Measurements from ENCODE around the gene CDH23. TPM values are rescaled to one million over a fixed set of nuclear protein-coding genes. Genes with fewer than 3 reads are reported as not detected.

The CDH23 gene
- total and polyA plus RNA-seq, 9 of the 15 experiments (the other 6 are each of a cell fraction or from before 2014, with no cell fraction given) = 0.18 to 1.2 (median 0.47) TPM

- TF ChIP-seq RBM15 (IDR thresholded peaks at IDR 0.05; ENCODE audit: insufficient read depth, low read length) = no peak
- no peak for TF ChIP-seq ZNF224 (CRISPR knock-in tag; IDR thresholded peaks at IDR 0.05)
- no peak for TF ChIP-seq ZNF184 (CRISPR knock-in tag; IDR thresholded peaks at IDR 0.05)
- no peak for TF ChIP-seq CREB5 (CRISPR knock-in tag; IDR thresholded peaks at IDR 0.05)
- no peak for TF ChIP-seq SAFB (IDR thresholded peaks at IDR 0.05; ENCODE audit: borderline replicate concordance, low read depth, low read length)
- no peak for TF ChIP-seq STAT5A (IDR thresholded peaks at IDR 0.05; ENCODE audit: borderline replicate concordance, low read length)
- peak; percentile 47; the same call in 1 of the 2 replicates for TF ChIP-seq MYNN (IDR thresholded peaks at IDR 0.05)
- no peak for TF ChIP-seq MYNN (CRISPR knock-in tag; IDR thresholded peaks at IDR 0.05)
- no peak for TF ChIP-seq ZNF445 (CRISPR knock-in tag; IDR thresholded peaks at IDR 0.05; ENCODE audit: low read depth)
- TF ChIP-seq MEIS2 (IDR thresholded peaks at IDR 0.05; ENCODE audit: partially characterized antibody) = peak; percentile 85
- TF ChIP-seq ZNF263 (CRISPR knock-in tag; IDR thresholded peaks at IDR 0.05; ENCODE audit: borderline replicate concordance) = no peak
- TF ChIP-seq EGR1 (conservative IDR thresholded peaks at IDR 0.05) = peak; percentile 23; the same call in 1 of the 2 replicates
- no peak for TF ChIP-seq DIDO1 (tag; IDR thresholded peaks at IDR 0.05; ENCODE audit: low read depth)
- TF ChIP-seq MCM2 (IDR thresholded peaks at IDR 0.05; ENCODE audit: low read depth) = no peak
- TF ChIP-seq SFPQ (IDR thresholded peaks at IDR 0.05; ENCODE audit: low read depth, low read length) = no peak
- peak; percentile 99 for TF ChIP-seq TFAP4 (CRISPR knock-in tag; IDR thresholded peaks at IDR 0.05; ENCODE audit: borderline replicate concordance)
- TF ChIP-seq ZNF561 (CRISPR knock-in tag; conservative IDR thresholded peaks at IDR 0.05) = no peak
- no peak for TF ChIP-seq ID3 (CRISPR knock-in tag; IDR thresholded peaks at IDR 0.05)
- no peak for TF ChIP-seq ID3 (tag; IDR thresholded peaks at IDR 0.05)
- TF ChIP-seq TAF7 (tag; IDR thresholded peaks at IDR 0.05) = no peak
- TF ChIP-seq BHLHE40 (IDR thresholded peaks at IDR 0.05; ENCODE audit: low read length) = peak; percentile 63
- TF ChIP-seq MTA2 (IDR thresholded peaks at IDR 0.05; ENCODE audit: low read depth) = no peak
- TF ChIP-seq ZBTB26 (CRISPR knock-in tag; IDR thresholded peaks at IDR 0.05) = no peak
- TF ChIP-seq NR1H2 (CRISPR knock-in tag; IDR thresholded peaks at IDR 0.05) = no peak
- TF ChIP-seq ZNF431 (CRISPR knock-in tag; IDR thresholded peaks at IDR 0.05) = no peak
Observed at GRCh38 chr10:71766717-71767419, 370.1 kb downstream of the CDH23 start (continued).
